Measurements from ENCODE around the gene DCLRE1C.
"Not testable (repeated sequence)": the region's sequence is repeated elsewhere in the genome, so short reads cannot be mapped to it uniquely, and the experiment has no call there.

GRCh38 chr10:14907591-14907990, 46.3 kb downstream of the DCLRE1C start:
- not testable (repeated sequence) for TF ChIP-seq CTCF, POLR2A (IDR thresholded peaks at IDR 0.05)
